HL-60 (cell line): ENCODE results near the gene CELA2B.

Experiments used
- DNase-seq, 2 experiments: peaks; one replicate each; pipeline ENCODE4 v3.0.0-alpha.2; 2010 to 2020; ENCODE audit warnings: low read depth in 1 of 2, low spot score in 1 of 2
- H3K27ac ChIP-seq: fragments of 250-450 bp; sonication (Bioruptor Pico); replicated peaks from 2 replicates; pipeline ENCODE4 v1.5.1; 2020; ENCODE audit warnings: mild to moderate bottlenecking, moderate library complexity
- H3K27me3 ChIP-seq: fragments of 250-450 bp; sonication (Bioruptor Pico); 2 replicates; pipeline ENCODE4 v1.5.1; 2021; ENCODE audit warnings: mild to moderate bottlenecking, moderate library complexity; ENCODE audit not compliant: insufficient read depth, poor library complexity, severe bottlenecking
- H3K4me3 ChIP-seq: replicated peaks from 2 replicates; pipeline ENCODE4 v1.5.1; 2011; ENCODE audit warnings: mild to moderate bottlenecking, control low read depth, low read length; ENCODE audit not compliant: insufficient read depth
- CTCF ChIP-seq: IDR thresholded peaks from one replicate; pipeline ENCODE4 v1.5.1; 2011; ENCODE audit warnings: low read length, control low read depth, inconsistent platforms; ENCODE audit not compliant: insufficient read depth
- GABPA ChIP-seq: IDR thresholded peaks from 2 replicates; pipeline ENCODE4 v1.6.1; 2012; ENCODE audit warnings: low read depth
- POLR2AphosphoS5 ChIP-seq: IDR thresholded peaks from 2 replicates; pipeline ENCODE4 v1.6.1; 2012; ENCODE audit warnings: low read depth
- SPI1 ChIP-seq: IDR thresholded peaks from 2 replicates; pipeline ENCODE4 v1.6.1; 2012; ENCODE audit warnings: low read depth, mild to moderate bottlenecking, borderline replicate concordance
- TF ChIP-seq, protein P1 (sequence below): IDR thresholded peaks from 2 replicates; pipeline ENCODE4 v1.6.1; 2012; ENCODE audit warnings: low read depth; ENCODE audit not compliant: insufficient replicate concordance

The CELA2B gene

GRCh38 chr1:15436881-15437442 is 38.9 kb upstream of the CELA2B start:
- Histone ChIP-seq H3K27me3 (no peaks in the 10 kb centered on the region), H3K4me3 (no peak overlapping the region), H3K27ac (no peak overlapping the region)
- no peak for DNase-seq
- TF ChIP-seq POLR2AphosphoS5 = no peak
- TF ChIP-seq GABPA = no peak
- TF ChIP-seq CTCF = no peak
- TF ChIP-seq, protein P1, sequence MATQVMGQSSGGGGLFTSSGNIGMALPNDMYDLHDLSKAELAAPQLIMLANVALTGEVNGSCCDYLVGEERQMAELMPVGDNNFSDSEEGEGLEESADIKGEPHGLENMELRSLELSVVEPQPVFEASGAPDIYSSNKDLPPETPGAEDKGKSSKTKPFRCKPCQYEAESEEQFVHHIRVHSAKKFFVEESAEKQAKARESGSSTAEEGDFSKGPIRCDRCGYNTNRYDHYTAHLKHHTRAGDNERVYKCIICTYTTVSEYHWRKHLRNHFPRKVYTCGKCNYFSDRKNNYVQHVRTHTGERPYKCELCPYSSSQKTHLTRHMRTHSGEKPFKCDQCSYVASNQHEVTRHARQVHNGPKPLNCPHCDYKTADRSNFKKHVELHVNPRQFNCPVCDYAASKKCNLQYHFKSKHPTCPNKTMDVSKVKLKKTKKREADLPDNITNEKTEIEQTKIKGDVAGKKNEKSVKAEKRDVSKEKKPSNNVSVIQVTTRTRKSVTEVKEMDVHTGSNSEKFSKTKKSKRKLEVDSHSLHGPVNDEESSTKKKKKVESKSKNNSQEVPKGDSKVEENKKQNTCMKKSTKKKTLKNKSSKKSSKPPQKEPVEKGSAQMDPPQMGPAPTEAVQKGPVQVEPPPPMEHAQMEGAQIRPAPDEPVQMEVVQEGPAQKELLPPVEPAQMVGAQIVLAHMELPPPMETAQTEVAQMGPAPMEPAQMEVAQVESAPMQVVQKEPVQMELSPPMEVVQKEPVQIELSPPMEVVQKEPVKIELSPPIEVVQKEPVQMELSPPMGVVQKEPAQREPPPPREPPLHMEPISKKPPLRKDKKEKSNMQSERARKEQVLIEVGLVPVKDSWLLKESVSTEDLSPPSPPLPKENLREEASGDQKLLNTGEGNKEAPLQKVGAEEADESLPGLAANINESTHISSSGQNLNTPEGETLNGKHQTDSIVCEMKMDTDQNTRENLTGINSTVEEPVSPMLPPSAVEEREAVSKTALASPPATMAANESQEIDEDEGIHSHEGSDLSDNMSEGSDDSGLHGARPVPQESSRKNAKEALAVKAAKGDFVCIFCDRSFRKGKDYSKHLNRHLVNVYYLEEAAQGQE = no peak
- no peak for TF ChIP-seq SPI1

DNA sequence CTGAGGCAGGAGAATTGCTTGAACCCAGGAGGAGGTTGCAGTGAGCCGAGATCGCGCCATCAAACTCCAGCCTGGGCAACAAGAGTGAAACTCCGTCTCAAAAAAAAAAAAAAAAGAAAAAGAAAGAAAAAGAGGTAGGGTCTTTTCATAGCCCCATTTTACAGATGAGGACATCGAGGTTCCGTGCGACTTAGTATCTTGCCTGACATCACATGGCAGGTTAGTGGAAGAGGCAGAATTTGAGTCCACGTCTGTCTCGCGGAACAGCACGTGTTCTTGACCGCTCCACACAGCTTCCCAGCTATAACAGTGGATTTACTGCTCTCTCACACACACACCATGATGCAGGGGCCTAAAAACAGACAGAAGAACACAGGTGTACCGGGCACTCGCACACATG is 36.6 kb upstream of the CELA2B start:
- Histone ChIP-seq H3K4me3 (no peak overlapping the region), H3K27ac (no peak overlapping the region), H3K27me3 (peaks cover 2% of the 10 kb centered on the region)
- DNase-seq = no peak
- TF ChIP-seq SPI1 = no peak
- TF ChIP-seq, protein P1 = no peak
- no peak for TF ChIP-seq POLR2AphosphoS5
- TF ChIP-seq CTCF = no peak
- no peak for TF ChIP-seq GABPA

DNA sequence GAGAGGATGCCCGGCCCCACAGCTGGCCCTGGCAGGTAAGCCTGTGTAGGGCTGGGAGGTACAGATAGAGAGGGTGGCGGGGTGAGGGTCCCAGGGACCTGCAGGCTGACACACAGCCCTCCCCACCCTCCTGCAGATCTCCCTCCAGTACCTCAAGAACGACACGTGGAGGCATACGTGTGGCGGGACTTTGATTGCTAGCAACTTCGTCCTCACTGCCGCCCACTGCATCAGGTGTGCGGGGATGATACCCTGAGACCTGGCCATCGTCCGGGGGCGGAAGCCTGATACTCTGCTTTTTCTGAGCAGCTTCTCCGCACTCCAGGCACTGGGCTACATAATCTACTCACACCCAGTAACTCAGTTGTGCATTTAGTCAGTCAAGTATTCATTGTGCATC is 35.5 kb upstream of the CELA2B start:
- Histone ChIP-seq H3K27me3 (peaks cover 6% of the 10 kb centered on the region), H3K27ac (no peak overlapping the region), H3K4me3 (no peak overlapping the region)
- DNase-seq = no peak
- TF ChIP-seq POLR2AphosphoS5 (no peak), SPI1 (no peak), CTCF (no peak), GABPA (no peak)
- TF ChIP-seq, protein P1 = no peak
